GM19238 (cell line): ENCODE measurements around the gene CATSPERB.
"Not testable (repeated sequence)": the region's sequence is repeated elsewhere in the genome, so short reads cannot be mapped to it uniquely, and the experiment has no call there.

Source experiments
- DNase-seq: peaks from one replicate; pipeline ENCODE4 v3.0.0; 2011; ENCODE audit warnings: low spot score; ENCODE audit not compliant: insufficient read length

CATSPERB gene

DNA sequence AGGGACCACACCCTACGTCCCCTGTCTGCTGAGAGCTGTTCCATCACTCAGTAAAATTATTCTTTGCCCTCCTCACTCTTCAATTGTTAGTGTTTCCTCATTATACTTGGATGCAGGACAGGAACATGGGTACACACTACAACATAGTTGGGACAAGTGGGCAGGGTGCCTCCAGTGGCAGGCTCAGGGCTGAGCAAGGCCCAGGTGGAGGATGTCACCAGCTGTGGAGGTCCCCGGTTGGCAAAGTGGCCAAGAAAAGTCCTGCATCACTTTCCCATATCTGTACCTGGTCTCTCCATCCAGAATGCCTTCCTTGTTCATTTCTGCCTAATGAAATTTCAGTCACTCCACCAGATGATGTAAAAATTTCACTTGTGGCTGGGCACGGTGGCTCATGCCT is 149.1 kb downstream of the CATSPERB start:
- no peak for DNase-seq

DNA sequence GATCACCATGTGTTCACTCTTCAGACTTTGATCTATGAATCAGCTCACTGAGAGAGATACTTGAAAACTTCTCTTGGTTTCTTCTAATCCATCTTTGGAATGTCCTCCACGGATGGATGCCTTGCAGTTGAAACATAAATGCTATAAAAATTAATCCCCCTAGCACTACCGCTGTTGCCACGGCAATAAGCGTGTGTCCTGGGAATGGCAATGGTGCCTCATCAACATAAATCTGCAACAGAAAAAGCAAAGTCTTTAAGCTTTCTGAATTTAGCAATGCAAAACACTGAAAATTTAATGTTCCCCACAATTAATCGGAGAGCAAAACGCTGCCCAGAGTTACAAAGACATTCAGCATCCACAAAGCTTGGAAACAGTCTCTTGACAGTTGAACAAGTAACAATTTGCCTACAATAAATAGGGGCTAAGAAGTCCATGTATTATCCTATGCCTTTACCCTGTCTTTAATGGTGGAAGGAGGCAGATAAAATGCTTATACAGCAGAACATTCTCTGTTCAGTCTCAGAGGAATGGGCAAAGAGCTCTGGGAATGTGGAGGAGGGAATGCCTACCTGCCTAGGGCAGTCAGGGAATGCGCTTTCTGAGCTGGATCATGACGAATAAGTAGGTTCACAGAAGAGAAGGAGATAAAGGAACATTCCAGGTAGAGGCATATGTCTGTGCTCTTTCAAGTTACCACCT is 150.9 kb downstream of the CATSPERB start:
- no peak for DNase-seq

DNA sequence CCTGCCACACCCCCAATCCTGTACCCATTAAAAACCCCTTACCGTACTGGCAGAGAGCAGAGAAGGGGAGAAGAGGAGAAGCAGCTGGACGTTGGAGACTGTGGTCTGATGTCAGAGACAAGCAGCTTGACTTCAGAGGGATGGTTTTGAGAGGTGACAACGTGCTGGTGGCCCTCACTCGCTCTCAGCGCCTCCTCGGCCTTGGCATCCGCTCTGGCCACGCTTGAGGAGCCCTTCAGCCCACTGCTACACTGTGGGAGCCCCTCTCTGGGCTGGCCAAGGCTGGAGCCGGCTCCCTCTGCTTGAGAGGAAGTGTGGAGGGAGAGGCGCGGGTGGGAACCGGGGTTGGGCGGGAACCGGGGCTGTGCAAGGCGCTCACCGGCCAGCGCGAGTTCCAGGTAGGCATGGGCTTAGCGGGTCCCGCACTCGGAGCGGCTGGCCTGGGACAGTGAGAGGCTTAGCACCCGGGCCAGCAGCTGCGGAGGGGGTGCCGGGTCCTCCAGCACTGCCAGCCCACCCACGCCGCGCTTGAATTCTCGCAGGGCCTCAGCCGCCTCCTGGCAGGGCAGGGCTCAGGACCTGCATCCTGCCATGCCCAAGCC is 154.2 kb downstream of the CATSPERB start:
- no peak for DNase-seq

DNA sequence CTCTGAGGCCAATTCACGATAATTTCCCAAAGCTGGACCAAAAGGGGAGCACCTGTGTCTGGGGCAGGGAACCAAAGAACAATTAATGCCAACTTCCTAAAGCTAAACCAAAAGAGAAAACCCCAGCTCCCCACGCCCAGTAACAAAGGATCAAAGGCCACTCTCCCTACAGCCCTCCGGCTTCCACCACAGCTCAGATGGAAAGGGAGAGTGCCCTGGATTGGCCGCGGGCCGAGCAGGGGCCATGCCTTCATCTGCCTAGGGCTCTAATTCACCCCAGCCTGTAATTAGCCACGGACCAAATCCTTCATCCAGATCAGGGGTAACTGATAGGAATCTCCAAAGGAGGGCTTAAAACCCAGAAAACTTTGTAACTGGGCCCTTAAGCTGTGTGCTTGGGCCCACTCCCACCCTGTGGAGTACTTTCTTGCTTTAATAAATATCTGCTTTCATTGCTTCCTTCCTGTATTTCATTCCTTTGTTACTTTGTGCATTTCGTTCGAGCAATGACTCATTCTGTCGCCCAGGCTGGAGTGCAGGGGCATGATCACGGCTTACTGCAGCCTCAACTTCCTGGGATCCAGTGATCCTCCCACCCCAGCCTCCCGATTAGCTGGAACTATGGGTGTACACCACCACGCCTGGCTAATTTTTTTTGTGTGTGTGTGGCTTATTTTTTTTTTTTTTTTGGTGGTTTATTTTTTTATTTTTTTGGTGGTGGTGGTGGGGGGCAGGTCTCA is 156.2 kb downstream of the CATSPERB start:
- no peak for DNase-seq

DNA sequence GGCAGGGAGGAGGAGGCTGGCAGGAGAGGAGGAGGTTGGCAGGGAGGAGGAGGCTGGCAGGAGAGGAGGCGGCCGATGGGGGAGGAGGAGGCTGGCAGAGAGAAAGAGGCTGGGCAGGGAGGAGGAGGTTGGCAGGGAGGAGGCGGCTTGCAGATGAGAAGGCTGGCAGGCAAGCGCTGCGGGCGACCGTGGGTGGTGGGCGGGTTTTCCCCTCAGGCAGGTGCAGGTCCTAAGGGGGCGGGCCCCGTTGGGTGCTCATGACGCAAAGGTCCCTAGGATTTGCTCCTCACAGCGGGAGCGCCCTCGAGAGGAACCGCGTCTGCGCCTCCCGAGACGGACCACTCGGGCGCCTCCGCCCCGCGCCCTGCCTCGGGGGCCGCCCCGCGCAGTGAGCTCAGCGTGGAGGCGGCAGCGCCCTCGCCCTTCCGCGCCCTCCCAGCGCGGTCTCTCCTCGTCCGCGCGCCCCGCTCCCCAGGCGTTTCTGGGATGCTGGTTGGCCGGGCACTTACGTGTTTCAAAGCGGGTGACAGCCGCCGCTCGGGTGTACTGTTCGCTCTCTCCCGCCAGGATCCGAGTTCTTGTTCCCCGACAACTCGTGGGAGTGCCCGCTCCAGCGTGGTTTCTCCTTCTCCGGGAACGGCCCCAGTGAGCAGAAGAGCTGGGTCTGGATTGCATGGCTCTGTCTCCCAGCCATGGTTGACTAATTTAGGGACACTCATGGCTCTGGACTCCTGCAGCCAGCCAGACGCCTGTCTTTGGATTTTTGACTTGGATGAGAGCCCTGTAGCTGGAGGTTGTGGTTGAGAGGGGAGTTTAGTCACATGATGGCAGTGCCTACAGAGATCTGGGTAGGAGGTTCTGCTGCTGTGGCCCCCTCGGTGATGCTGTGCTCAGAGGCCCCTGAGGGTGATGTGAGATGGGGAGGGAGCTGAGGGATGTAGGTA is 157.7 kb downstream of the CATSPERB start:
- peak; percentile 9 for DNase-seq

DNA sequence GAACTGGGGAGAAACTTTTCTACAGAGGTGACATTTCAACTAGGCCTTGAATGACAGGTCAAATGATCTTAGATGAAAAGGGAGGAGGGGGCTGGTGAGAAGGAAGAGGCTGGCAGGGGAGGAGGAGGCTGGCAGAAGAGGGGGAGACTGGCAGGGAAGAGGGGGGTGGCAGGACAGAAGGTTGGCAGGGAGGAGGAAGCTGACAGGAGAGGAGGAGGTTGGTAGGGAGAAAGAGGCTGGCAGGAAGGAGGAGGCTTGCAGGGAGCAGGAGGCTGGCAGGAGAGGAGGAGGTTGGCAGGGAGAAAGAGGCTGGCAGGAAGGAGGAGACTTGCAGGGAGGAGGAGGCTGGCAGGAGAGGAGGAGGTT is 158.4 kb downstream of the CATSPERB start:
- DNase-seq: no peak

DNA sequence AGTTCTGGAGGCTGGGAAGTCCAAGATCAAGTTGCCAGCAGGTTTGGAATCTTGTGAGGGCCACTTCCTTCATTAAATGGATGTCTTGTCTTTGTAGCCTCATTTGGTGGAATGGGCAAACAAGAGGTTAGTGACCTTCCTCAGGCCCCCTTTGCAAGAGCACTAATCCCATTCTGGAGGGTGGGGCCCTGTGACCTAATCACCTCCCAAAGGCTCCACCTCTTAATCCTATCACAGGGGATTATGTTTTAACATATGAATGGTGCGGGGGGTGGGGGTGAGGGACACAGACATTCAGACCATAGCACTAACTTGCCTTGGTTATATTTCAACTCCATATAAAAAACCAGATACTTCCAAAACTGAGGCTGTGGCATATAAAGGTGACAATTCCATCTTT is 161.9 kb downstream of the CATSPERB start:
- DNase-seq: no peak

DNA sequence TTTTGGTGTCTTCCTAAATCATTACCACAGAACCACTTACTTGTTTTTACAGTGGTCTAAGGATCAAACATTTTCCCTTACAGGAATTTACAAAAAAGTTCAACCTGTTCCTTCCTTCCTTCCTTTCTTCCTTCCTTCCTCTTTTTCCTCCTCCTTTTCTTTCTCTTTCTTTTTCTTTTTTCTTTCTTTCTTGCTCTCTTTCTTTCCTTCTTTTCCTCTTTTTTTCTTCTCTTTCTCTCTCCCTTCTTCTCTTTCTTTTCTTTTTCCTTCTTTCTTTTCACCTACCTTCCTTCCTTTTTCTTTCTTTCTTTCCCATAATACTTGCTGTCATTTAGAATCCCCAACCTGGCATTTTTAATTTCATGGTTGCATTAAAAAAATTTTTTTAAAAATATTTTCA is 162.6 kb downstream of the CATSPERB start:
- DNase-seq: no peak

DNA sequence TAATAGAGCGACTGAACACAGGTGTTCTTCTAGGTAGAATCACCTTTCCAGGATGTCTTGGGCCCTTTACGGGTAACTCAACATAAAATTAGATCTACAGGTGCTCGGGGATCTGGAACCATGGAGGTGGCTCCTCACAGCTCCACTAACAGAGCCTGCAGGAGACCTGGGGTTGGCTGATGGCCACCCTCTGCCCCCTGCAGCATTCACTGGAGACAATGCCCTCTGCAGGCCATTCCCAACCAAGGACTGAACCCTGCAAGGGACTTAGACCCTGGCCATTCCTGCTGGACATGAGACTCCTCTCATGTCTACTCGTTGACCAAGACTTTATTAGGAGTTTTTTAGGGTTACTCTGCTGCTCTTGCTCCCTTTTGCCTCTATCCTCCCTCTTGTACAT is 163.3 kb downstream of the CATSPERB start:
- DNase-seq: no peak

DNA sequence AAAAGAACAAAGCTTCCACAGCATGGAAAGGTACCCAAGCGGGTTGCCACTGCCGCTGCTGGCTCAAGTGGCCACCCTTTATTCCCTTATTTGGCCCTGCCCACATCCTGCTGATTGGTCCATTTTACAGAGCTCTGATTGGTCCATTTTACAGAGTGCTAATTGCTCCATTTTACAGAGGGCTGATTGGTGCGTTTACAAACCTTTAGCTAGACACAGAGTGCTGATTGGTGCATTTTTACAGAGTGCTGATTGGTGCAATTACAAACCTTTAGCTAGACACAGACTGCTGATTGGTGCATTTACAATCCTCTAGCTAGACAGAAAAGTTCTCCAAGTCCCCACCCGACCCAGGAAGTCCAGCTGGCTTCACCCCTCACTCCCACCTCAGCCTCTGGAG is 164.1 kb downstream of the CATSPERB start:
- DNase-seq: not testable (repeated sequence)

DNA sequence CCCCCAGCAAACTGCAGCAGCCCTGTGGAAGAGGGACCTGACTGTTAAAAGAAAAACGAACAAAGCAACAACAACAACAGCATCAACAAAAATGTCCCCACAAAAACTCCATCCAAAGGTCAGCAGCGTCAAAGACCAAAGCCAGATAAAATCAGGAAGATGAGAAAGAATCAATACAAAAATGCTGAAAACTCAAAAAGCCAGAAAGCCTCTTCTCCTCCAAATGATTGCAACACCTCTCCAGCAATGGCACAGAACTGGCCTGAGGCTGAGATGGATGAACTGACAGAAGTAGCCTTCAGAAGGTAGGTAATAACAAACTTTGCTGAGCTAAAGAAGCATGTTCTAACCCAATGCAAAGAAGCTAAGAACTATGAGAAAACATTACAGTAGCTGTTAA is 176.4 kb downstream of the CATSPERB start:
- DNase-seq: no peak

DNA sequence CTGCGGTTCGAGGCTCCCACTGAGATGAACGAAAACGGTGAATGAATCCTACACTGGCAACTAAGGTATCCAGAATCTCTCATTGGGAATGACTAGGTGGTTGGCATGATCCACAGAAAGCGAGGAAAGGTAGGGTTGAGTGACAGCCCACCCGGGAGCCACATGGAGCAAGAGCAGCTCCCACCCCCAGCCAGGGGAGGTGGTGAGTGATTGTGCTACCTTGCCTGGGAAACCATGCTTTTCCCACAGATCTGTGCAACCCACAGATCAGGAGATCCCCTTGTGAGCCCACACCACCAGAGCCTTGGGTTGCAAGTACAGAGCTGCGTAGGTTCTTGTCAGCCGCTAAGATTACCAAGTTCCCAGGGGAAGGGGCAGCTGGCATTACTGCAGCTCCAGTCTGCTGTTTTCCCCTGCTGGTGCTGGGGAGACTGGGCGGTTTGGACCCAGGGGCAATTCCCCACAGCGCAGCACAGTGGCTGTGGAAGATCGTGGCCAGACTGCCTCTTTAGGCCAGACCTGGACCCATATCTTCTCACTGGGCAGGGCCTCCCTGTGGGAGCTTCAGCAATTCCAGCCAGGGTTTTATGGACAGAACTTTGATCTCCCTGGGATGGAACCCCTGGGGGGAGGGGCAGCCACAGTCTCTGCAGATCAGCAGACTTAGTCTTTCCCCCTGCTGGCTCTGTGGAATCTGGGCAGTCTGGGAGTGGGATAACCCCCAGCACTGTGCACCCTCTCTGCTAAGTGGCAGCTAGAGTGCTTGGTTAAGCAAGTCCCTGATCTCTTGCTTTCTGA is 177.2 kb downstream of the CATSPERB start:
- DNase-seq: no peak

DNA sequence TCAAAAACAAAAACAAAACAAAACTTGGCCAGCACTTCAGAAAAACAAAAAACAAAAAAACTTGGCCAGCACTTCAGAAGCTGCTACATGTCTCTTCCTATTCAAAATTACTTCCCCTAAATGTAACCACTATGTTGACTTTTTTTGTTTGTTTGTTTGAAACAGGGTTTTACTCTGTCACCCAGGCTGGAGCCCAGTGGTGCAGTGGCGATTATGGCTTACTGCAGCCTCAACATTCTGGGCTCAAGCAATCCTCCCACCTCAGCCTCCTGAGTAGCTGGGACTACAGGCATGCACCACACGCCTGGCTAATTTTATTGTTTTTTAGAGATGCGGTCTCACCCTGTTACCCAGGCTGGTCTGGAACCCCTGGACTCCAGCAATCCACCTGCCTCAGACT is 183.8 kb downstream of the CATSPERB start:
- DNase-seq: no peak

DNA sequence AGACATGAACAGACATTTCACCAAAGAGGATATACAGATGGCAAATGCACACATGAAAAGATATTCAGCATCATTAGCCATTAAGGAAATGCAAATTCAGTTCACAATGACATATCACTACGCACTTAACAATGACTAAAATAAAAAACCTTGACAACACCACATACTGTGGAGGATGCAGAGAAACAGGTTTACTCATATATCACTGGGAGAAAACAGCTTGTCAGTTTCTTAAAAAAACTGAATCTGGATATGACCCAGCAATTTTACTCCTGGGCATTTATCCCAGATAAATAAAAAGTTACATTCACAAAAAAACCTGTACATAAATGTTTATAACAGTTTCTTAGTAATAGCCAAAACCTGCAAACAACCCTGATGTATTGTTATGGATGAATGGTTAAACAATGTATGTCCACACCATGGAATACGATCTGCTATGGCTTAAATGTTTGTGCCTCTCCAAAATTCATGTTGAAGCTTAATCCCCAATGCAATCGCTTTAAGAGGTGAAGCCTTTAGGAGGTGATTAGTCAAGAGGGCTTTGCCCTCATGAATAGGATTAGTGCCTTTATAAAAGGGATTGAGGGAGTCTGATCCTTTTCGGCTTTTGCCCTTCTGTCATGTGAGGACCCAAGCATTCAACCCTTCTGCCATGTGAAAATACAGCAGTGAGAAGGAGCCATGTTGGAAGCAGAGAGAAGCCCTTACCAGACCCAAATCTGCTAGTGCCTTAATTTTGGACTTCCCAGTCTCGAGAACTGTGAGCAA is 185.8 kb downstream of the CATSPERB start:
- DNase-seq: no peak

DNA sequence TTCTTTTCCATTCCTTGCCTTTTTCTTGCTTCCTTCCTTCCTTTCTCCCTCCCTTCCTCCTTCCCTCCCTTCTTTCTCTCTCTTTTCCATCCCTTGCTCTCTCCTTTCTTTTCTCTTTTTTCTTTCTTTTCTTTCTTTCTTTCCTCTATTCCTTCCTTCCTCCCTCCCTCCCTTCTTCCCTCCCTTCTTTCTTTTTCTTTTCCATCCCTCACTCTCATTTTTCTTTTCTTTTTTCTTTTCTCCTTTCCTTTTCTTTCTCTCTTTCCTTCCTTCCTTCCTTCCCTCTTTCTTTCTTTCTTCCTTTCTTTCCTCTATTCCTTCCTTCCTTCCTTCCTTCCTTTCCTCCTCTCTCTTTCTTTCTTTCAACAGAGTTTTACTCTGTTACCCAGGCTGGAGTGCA is 186.7 kb downstream of the CATSPERB start:
- DNase-seq: no peak

DNA sequence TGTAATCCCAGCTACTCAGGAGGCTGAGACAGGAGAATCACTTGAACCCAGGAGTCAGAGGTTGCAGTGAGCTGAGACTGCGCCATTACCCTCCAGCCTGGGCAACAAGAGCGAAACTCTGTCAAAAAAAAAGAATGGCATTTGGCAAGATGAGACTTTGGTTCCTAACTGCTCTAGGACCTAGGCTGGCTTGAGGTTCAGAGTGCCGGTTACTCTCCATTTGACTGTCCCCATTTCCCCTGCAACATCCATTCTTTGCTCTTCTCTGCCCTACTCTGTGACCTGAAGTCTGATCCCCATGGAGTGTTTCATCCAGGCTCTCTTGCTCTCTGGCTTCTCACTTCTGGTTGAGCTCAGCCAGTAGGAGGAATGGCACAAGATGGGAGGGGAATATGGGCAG is 195.6 kb downstream of the CATSPERB start:
- no peak for DNase-seq

DNA sequence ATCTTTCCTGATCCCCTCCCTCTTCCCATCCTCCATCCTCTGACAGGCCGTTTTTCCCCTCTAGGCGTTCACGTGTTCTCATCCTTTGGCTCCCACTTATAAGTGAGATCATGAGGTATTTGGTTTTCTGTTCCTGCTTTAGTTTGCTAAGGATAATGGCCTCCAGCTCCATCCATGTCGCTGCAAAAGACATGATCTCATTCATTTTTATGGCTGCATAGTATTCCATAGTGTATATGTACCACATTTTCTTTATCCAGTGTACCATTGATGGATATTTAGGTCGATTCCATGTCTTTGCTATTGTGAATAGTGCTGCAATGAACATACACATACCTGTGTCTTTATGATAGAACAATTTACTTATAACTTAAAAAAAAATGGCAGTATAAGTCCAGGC is 197.8 kb downstream of the CATSPERB start:
- not testable (repeated sequence) for DNase-seq

DNA sequence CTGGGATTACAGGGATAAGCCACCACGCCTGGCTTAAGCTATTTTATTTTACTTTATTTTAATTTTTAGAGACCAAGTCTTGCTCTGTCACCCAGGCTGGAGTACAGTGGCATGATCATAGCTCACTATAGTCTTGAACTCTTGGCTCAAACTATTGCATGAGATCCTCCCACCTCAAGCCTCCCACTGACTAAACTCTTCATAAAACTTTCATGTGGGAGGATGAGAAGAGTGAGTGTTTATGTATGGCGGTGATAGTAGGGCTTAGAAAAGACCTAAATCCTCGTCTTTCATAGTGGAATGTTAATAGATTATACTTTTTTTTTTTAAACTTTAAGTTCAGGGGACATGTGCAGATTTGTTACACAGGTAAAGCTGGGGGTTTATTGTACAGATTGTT is 198.3 kb downstream of the CATSPERB start:
- DNase-seq: no peak
